C4-2B (cell line): Measurements from ENCODE around the gene RIN3.
"Not testable (repeated sequence)": the region's sequence is repeated elsewhere in the genome, so short reads cannot be mapped to it uniquely, and the experiment has no call there.

ENCODE experiments used
- H3K27ac ChIP-seq: fragments of 450-650 bp; 2 replicates; pipeline ENCODE4 v1.5.1; 2017
- CTCF ChIP-seq: fragments of 450-650 bp; conservative IDR thresholded peaks from 2 replicates; pipeline ENCODE4 v1.5.1; 2017; ENCODE audit warnings: mild to moderate bottlenecking
- ZFX ChIP-seq: fragments of 450-650 bp; IDR thresholded peaks from 2 replicates; pipeline ENCODE4 v1.6.1; 2017

Gene RIN3

GRCh38 chr14:92711976-92712653 lies 198.5 kb downstream of the RIN3 start:
- no peak overlapping the region for H3K27ac ChIP-seq
- no peak for TF ChIP-seq CTCF
- TF ChIP-seq ZFX: no peak

GRCh38 chr14:92712654-92713051 lies 199.1 kb downstream of the RIN3 start:
- H3K27ac ChIP-seq: no peak overlapping the region
- TF ChIP-seq CTCF (no peak), ZFX (no peak)

GRCh38 chr14:92714739-92715307 lies 201.2 kb downstream of the RIN3 start:
- TF ChIP-seq CTCF: peak; percentile 89
- H3K27ac ChIP-seq: not testable (repeated sequence)

GRCh38 chr14:92716131-92716530 lies 202.6 kb downstream of the RIN3 start:
- no peak for TF ChIP-seq ZFX
- TF ChIP-seq CTCF: no peak
- H3K27ac ChIP-seq: no peak overlapping the region

- no peak for TF ChIP-seq ZFX
- TF ChIP-seq CTCF: no peak
- no peak overlapping the region for H3K27ac ChIP-seq
Observed at GRCh38 chr14:92717571-92718042, 204.0 kb downstream of the RIN3 start.

- H3K27ac ChIP-seq: no peak overlapping the region
- no peak for TF ChIP-seq ZFX
- TF ChIP-seq CTCF: no peak
Observed at GRCh38 chr14:92718664-92719063, 205.1 kb downstream of the RIN3 start.

- H3K27ac ChIP-seq: peak overlapping the region; percentile 66; the same call in 1 of the 2 replicates
- no peak for TF ChIP-seq ZFX
- TF ChIP-seq CTCF: no peak
Observed at GRCh38 chr14:92719421-92719820, 205.8 kb downstream of the RIN3 start.
